ENCODE results near the gene EPGN.

- TF ChIP-seq POLR2A (IDR thresholded peaks at IDR 0.05), result no peak
- TF ChIP-seq CTCF (IDR thresholded peaks at IDR 0.05), result no peak
Observed at GRCh38 chr4:74266081-74266480, 42.2 kb upstream of the EPGN start.
